D721Med (cell line): ENCODE data around the gene KCNAB2.

ENCODE experiments used
- DNase-seq: peaks from one replicate; pipeline ENCODE4 v3.0.0; 2011; ENCODE audit warnings: low spot score; ENCODE audit not compliant: insufficient read length
- FAIRE-seq: peaks from 2 replicates; lab custom pipeline; 2011; peaks lifted over from hg19 to GRCh38; lab: Jason Lieb, UNC
- CTCF ChIP-seq: IDR thresholded peaks from 2 replicates; pipeline ENCODE4 v1.5.1; 2012; ENCODE audit warnings: mild to moderate bottlenecking, control low read depth; ENCODE audit not compliant: insufficient read depth; ENCODE audit errors: missing control alignments

KCNAB2 gene

GRCh38 chr1:6045110-6045502, 582 bp upstream of the KCNAB2 start:
- DNase-seq (no peak), FAIRE-seq (no peak)
- TF ChIP-seq CTCF = no peak

- TF ChIP-seq CTCF = no peak
- no peak for FAIRE-seq
Measured at GRCh38 chr1:6046279-6046678, 591 bp downstream of the KCNAB2 start.

GRCh38 chr1:6048179-6048867, 2.6 kb downstream of the KCNAB2 start:
- FAIRE-seq (no peak), DNase-seq (no peak)
- TF ChIP-seq CTCF = no peak

More at GRCh38 chr1:6046279-6046678, 591 bp downstream of the KCNAB2 start:
- no peak for DNase-seq

- FAIRE-seq (no peak), DNase-seq (no peak)
- TF ChIP-seq CTCF = no peak
Measured at GRCh38 chr1:6049419-6049818, 3.7 kb downstream of the KCNAB2 start.

- no peak for FAIRE-seq
- DNase-seq = no peak
- no peak for TF ChIP-seq CTCF
Measured at GRCh38 chr1:6051423-6051822, 5.7 kb downstream of the KCNAB2 start.

GRCh38 chr1:6052543-6053205, 7.0 kb downstream of the KCNAB2 start:
- peak; percentile 76 for TF ChIP-seq CTCF
- FAIRE-seq (no peak), DNase-seq (peak; percentile 72)

- FAIRE-seq (no peak), DNase-seq (no peak)
- no peak for TF ChIP-seq CTCF
Measured at GRCh38 chr1:6053206-6053546, 7.5 kb downstream of the KCNAB2 start.
